VCaP (cell line): ENCODE measurements around the gene ADORA1.
A peak's percentile ranks its signal among the peaks of the same experiment; 100 is the strongest.

Source experiments
- H3K27ac ChIP-seq: fragments of 450-650 bp; 2 replicates; pipeline ENCODE4 v1.5.1; 2017
- TF ChIP-seq, protein P1 (sequence below): fragments of 450-650 bp; conservative IDR thresholded peaks from 2 replicates; pipeline ENCODE4 v1.5.1; 2017; ENCODE audit warnings: mild to moderate bottlenecking, moderate library complexity

ADORA1 gene

DNA sequence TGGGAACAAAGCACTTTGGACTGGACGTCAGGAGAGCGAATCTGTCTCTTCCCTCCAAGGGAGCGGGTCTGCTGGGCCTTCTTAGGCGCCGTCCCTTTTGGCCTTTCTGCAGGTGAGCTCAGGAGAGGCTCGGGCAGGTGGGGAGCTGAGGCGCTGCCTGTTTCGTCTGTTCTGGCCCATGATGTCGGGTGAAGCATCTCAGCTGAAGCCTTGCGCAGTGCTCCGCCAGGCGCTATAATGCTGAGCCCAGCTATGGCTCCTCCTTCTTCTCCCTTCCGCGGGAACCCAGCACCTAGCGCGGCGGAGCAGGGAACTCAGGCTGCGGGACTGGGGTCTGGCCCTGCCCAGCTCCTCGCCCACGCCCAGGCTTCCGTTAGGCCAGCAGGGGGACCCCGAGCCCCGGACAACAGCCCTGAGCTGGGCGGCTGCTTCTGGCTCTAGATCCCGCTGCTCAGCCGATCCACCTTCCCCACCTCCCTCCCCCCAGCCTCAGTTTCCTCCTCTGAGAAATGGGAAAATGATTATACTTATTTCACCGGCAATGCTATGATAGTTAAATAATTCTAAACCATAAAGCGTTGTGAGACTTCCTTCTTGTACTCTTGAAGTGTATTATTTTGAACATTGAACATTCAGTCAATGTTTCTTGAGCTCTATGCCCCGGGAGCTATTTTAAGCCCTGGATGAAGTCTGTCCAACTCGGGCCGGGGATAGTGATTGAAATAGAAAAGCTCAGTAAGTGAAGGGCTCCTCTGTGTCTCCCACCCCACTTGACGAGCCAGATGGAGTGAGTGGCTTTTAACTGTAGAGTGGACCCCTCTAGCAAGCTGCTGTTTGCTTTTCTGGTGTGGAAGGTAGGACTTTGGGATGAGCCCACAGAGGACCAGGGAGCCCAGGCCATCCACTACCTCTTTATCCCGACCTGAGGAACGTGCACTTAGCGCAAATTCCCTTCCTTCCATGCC lies 9.6 kb upstream of the ADORA1 start:
- H3K27ac ChIP-seq, result no peak overlapping the region
- TF ChIP-seq, protein P1, sequence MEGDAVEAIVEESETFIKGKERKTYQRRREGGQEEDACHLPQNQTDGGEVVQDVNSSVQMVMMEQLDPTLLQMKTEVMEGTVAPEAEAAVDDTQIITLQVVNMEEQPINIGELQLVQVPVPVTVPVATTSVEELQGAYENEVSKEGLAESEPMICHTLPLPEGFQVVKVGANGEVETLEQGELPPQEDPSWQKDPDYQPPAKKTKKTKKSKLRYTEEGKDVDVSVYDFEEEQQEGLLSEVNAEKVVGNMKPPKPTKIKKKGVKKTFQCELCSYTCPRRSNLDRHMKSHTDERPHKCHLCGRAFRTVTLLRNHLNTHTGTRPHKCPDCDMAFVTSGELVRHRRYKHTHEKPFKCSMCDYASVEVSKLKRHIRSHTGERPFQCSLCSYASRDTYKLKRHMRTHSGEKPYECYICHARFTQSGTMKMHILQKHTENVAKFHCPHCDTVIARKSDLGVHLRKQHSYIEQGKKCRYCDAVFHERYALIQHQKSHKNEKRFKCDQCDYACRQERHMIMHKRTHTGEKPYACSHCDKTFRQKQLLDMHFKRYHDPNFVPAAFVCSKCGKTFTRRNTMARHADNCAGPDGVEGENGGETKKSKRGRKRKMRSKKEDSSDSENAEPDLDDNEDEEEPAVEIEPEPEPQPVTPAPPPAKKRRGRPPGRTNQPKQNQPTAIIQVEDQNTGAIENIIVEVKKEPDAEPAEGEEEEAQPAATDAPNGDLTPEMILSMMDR, result peak; percentile 87

- TF ChIP-seq, protein P1, result no peak
- no peak overlapping the region for H3K27ac ChIP-seq
Observed at GRCh38 chr1:203120325-203121153, 7.0 kb upstream of the ADORA1 start.

- TF ChIP-seq, protein P1, result no peak
- no peak overlapping the region for H3K27ac ChIP-seq
Observed at GRCh38 chr1:203121186-203122015, 6.1 kb upstream of the ADORA1 start.

DNA sequence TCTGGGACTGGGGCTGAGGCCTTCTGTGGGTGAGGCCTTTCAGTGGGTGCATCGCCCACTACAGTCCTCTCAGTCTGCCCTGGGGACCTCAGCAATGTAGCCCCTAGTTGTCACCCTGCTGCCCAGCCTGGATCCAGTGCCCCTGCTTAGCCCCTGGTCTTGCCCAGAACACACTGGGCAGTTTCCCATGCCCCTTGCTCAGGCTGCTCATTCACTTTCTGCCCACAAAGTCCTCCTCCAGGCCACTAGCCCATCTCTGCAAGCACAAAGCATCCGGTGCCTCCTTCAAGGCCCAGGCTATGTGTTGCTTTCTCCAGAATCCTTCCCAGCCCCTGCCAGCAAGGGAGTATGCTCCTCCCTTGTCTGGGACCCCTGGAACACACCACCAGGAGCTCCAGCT lies 5.4 kb upstream of the ADORA1 start:
- TF ChIP-seq, protein P1, result no peak
- H3K27ac ChIP-seq, result no peak overlapping the region

DNA sequence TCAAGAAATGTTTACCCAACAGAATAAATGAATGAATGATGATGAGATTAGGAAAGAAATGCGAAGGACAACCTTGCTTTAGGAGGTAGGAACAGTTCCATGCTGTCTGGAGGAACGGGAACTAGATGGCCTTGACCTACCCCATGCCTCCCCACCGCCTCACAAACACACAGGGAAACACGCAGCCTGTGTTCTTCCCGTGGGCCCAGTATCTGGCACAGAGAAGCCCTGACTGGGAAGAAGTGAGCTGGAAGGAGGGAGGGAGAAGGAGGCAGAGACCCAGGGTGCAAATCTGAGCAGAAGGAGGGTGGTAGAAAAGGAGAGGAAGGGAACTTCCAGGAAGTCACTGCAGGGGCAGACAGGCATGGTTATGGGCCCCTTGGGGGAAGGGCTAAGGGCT lies 3.5 kb upstream of the ADORA1 start:
- TF ChIP-seq, protein P1, result no peak
- H3K27ac ChIP-seq, result no peak overlapping the region

DNA sequence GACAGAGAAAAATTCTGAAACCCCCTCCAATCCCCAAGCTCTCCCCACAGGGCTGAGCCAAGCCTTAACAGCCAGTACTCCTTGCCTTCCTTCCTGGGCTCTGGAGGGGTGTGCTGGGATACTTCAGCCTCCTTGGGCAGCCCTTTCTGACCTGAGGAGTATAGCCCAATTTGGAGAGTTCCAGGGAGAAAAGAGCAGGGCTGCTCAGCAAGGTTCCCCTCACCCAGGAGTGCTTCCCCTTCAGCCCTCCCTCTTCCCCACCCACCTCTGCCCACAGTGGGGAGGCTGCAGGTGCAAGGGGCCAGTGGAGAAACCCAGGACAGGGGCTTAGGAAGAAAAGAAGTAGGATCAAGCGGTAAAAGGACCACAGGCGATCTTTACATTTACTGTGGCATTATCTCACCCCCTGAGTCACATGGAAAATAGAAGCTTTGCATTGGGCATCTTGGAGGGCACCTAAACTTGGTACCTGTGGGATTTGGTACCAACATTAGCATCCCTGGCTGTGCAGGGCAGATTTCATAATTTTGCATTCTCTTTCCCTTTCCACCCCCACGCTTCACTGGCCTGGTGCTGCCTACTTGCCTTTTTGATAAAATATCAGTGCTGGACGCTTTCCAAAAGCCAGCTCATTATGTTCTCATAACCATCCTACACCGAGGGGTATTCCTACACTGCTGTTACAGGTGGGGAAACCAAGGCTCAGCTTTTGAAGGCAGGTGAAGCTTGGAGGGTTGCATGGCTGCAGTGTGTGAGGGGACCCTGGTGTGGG lies 2.8 kb upstream of the ADORA1 start:
- TF ChIP-seq, protein P1, result no peak
- H3K27ac ChIP-seq, result no peak overlapping the region
